ENCODE results near the gene P3R3URF. TPM values are rescaled to one million over a fixed set of nuclear protein-coding genes. Genes with fewer than 3 reads are reported as not detected.

Gene P3R3URF
- total RNA-seq, 4 donors from 2014 or later = not detected

GRCh38 chr1:46183926-46184557 is 7.8 kb upstream of the P3R3URF start:
- H3K9me3 ChIP-seq = no peaks in the 10 kb centered on the region
- DNase-seq = no peak
- in situ Hi-C loops (cut with MboI; ENCODE audit: low pct_ligation_motif_present in 1 of 4, low pct_unique_long_range_greater_than_20kb in 1 of 4, low sequenced_read_pairs in 3 of 4) = no loop called here
- TF ChIP-seq CTCF (IDR thresholded peaks at IDR 0.05) (no peak), POLR2AphosphoS5 (IDR thresholded peaks at IDR 0.05) (no peak), EP300 (IDR thresholded peaks at IDR 0.05; ENCODE audit: low read depth) (no peak), POLR2A (IDR thresholded peaks at IDR 0.05) (no peak)
- H3K27me3 ChIP-seq = no peaks in the 10 kb centered on the region
- peak overlapping the region; percentile 86 to 91 (median 88) for H3K27ac ChIP-seq
- WGBS, 2 donors (ENCODE audit: low coverage in 1 of 2) = 37 to 77% methylated on average over 2 to 12 of the region's 12 CpGs
- peak overlapping the region in 1 of 4 donors; percentile 24 for H3K4me3 ChIP-seq
- intact Hi-C loops (cut with DNase I; ENCODE audit: low total_unique reads) = no loop called here
- H3K4me1 ChIP-seq = peaks cover 14 to 73% (median 51%) of the 10 kb centered on the region in 4 donors
- H3K36me3 ChIP-seq = peaks cover 0 to under 1% (median 0%) of the 10 kb centered on the region in 4 donors

- Histone ChIP-seq H3K27ac (peak overlapping the region; percentile 86 to 91 (median 88)), H3K4me3 (peak overlapping the region in 1 of 4 donors; percentile 55), H3K4me1 (peaks cover 13 to 71% (median 46%) of the 10 kb centered on the region in 4 donors), H3K36me3 (no peaks in the 10 kb centered on the region), H3K27me3 (no peaks in the 10 kb centered on the region), H3K9me3 (no peaks in the 10 kb centered on the region)
- intact Hi-C loops (cut with DNase I; ENCODE audit: low total_unique reads) = no loop called here
- DNase-seq = peak; percentile 89
- 8 to 50% methylated on average over 2 to 8 of the region's 8 CpGs for WGBS, 2 donors (ENCODE audit: low coverage in 1 of 2)
- TF ChIP-seq POLR2A (IDR thresholded peaks at IDR 0.05) (peak; percentile 67), EP300 (IDR thresholded peaks at IDR 0.05; ENCODE audit: low read depth) (peak; percentile 26), CTCF (IDR thresholded peaks at IDR 0.05) (no peak), POLR2AphosphoS5 (IDR thresholded peaks at IDR 0.05) (peak; percentile 53 to 85 (median 77))
- in situ Hi-C loops (cut with MboI; ENCODE audit: low pct_ligation_motif_present in 1 of 4, low pct_unique_long_range_greater_than_20kb in 1 of 4, low sequenced_read_pairs in 3 of 4) = no loop called here
Measured at GRCh38 chr1:46183079-46183847, 7.0 kb upstream of the P3R3URF start.

GRCh38 chr1:46181343-46182260 is 5.3 kb upstream of the P3R3URF start:
- Histone ChIP-seq H3K36me3 (no peaks in the 10 kb centered on the region), H3K27me3 (no peaks in the 10 kb centered on the region), H3K4me1 (peaks cover 5 to 56% (median 36%) of the 10 kb centered on the region in 4 donors), H3K27ac (peak overlapping the region; percentile 86 to 91 (median 88)), H3K9me3 (no peaks in the 10 kb centered on the region), H3K4me3 (peak overlapping the region; percentile 20 to 55 (median 34))
- in situ Hi-C loops (cut with MboI; ENCODE audit: low pct_ligation_motif_present in 1 of 4, low pct_unique_long_range_greater_than_20kb in 1 of 4, low sequenced_read_pairs in 3 of 4) = no loop called here
- intact Hi-C loops (cut with DNase I; ENCODE audit: low total_unique reads) = no loop called here
- 36 to 48% methylated on average over 5 to 10 of the region's 10 CpGs for WGBS, 2 donors (ENCODE audit: low coverage in 1 of 2)
- DNase-seq = peak; percentile 56
- peak; percentile 78 for TF ChIP-seq POLR2A (IDR thresholded peaks at IDR 0.05)
- TF ChIP-seq CTCF (IDR thresholded peaks at IDR 0.05) = no peak
- TF ChIP-seq POLR2AphosphoS5 (IDR thresholded peaks at IDR 0.05) = peak in 2 of 3 donors; percentile 80 to 82

Data from transverse colon (tissue), 4 donors.